Measurements from ENCODE around the gene ANKRD63. TPM values are rescaled to one million over a fixed set of nuclear protein-coding genes. Genes with fewer than 3 reads are reported as not detected.

ANKRD63 gene
- total and polyA plus RNA-seq, 2 of the 8 experiments (the other 6 are each of a cell fraction or from before 2014, with no cell fraction given) = 0.18 to 0.26 TPM

- TF ChIP-seq, protein P1, sequence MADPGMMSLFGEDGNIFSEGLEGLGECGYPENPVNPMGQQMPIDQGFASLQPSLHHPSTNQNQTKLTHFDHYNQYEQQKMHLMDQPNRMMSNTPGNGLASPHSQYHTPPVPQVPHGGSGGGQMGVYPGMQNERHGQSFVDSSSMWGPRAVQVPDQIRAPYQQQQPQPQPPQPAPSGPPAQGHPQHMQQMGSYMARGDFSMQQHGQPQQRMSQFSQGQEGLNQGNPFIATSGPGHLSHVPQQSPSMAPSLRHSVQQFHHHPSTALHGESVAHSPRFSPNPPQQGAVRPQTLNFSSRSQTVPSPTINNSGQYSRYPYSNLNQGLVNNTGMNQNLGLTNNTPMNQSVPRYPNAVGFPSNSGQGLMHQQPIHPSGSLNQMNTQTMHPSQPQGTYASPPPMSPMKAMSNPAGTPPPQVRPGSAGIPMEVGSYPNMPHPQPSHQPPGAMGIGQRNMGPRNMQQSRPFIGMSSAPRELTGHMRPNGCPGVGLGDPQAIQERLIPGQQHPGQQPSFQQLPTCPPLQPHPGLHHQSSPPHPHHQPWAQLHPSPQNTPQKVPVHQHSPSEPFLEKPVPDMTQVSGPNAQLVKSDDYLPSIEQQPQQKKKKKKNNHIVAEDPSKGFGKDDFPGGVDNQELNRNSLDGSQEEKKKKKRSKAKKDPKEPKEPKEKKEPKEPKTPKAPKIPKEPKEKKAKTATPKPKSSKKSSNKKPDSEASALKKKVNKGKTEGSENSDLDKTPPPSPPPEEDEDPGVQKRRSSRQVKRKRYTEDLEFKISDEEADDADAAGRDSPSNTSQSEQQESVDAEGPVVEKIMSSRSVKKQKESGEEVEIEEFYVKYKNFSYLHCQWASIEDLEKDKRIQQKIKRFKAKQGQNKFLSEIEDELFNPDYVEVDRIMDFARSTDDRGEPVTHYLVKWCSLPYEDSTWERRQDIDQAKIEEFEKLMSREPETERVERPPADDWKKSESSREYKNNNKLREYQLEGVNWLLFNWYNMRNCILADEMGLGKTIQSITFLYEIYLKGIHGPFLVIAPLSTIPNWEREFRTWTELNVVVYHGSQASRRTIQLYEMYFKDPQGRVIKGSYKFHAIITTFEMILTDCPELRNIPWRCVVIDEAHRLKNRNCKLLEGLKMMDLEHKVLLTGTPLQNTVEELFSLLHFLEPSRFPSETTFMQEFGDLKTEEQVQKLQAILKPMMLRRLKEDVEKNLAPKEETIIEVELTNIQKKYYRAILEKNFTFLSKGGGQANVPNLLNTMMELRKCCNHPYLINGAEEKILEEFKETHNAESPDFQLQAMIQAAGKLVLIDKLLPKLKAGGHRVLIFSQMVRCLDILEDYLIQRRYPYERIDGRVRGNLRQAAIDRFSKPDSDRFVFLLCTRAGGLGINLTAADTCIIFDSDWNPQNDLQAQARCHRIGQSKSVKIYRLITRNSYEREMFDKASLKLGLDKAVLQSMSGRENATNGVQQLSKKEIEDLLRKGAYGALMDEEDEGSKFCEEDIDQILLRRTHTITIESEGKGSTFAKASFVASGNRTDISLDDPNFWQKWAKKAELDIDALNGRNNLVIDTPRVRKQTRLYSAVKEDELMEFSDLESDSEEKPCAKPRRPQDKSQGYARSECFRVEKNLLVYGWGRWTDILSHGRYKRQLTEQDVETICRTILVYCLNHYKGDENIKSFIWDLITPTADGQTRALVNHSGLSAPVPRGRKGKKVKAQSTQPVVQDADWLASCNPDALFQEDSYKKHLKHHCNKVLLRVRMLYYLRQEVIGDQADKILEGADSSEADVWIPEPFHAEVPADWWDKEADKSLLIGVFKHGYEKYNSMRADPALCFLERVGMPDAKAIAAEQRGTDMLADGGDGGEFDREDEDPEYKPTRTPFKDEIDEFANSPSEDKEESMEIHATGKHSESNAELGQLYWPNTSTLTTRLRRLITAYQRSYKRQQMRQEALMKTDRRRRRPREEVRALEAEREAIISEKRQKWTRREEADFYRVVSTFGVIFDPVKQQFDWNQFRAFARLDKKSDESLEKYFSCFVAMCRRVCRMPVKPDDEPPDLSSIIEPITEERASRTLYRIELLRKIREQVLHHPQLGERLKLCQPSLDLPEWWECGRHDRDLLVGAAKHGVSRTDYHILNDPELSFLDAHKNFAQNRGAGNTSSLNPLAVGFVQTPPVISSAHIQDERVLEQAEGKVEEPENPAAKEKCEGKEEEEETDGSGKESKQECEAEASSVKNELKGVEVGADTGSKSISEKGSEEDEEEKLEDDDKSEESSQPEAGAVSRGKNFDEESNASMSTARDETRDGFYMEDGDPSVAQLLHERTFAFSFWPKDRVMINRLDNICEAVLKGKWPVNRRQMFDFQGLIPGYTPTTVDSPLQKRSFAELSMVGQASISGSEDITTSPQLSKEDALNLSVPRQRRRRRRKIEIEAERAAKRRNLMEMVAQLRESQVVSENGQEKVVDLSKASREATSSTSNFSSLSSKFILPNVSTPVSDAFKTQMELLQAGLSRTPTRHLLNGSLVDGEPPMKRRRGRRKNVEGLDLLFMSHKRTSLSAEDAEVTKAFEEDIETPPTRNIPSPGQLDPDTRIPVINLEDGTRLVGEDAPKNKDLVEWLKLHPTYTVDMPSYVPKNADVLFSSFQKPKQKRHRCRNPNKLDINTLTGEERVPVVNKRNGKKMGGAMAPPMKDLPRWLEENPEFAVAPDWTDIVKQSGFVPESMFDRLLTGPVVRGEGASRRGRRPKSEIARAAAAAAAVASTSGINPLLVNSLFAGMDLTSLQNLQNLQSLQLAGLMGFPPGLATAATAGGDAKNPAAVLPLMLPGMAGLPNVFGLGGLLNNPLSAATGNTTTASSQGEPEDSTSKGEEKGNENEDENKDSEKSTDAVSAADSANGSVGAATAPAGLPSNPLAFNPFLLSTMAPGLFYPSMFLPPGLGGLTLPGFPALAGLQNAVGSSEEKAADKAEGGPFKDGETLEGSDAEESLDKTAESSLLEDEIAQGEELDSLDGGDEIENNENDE (IDR thresholded peaks at IDR 0.05; ENCODE audit: insufficient replicate concordance, low read length) = no peak
- TF ChIP-seq EZH2 (IDR thresholded peaks at IDR 0.05; ENCODE audit: low read depth, low read length, severe bottlenecking) = no peak
Observed at GRCh38 chr15:40302288-40302886, 19.5 kb upstream of the ANKRD63 start (continued).

Data from H1 (cell line).